GM18870 (cell line): ENCODE results near the gene ZNF19.

Experiments used
- ATAC-seq: cut with Tn5 transposase; IDR thresholded peaks from one replicate; pipeline ENCODE4 v1.9.1; 2021; ENCODE audit warnings: moderate library complexity; ENCODE audit not compliant: unreplicated experiment

ZNF19 gene

GRCh38 chr16:71443714-71444113 is 45.4 kb downstream of the ZNF19 start:
- no peak for ATAC-seq

GRCh38 chr16:71442051-71442440 is 47.1 kb downstream of the ZNF19 start, which contains the start of gene TLE7:
TSS of gene TLE7 (minus strand) at chr16:71442054. CDS start at chr16:71433324, 8,730 bp downstream.
- ATAC-seq, result no peak

- no peak for ATAC-seq
Measured at GRCh38 chr16:71441348-71442050, 47.6 kb downstream of the ZNF19 start.

- no peak for ATAC-seq
Measured at GRCh38 chr16:71440669-71441347, 48.3 kb downstream of the ZNF19 start.

- no peak for ATAC-seq
Measured at GRCh38 chr16:71439523-71439922, 49.6 kb downstream of the ZNF19 start.

GRCh38 chr16:71436473-71436872 is 52.7 kb downstream of the ZNF19 start:
- no peak for ATAC-seq

- ATAC-seq, result no peak
Measured at GRCh38 chr16:71432906-71433305, 56.2 kb downstream of the ZNF19 start.

GRCh38 chr16:71431991-71432390 is 57.1 kb downstream of the ZNF19 start:
- no peak for ATAC-seq

GRCh38 chr16:71431176-71431575 is 57.9 kb downstream of the ZNF19 start:
- no peak for ATAC-seq

GRCh38 chr16:71430744-71431143 is 58.4 kb downstream of the ZNF19 start:
- ATAC-seq, result no peak

- ATAC-seq, result no peak
Measured at GRCh38 chr16:71429581-71429980, 59.5 kb downstream of the ZNF19 start.

- ATAC-seq, result no peak
Measured at GRCh38 chr16:71428883-71429282, 60.2 kb downstream of the ZNF19 start.

GRCh38 chr16:71428385-71428784 is 60.7 kb downstream of the ZNF19 start:
- no peak for ATAC-seq

- no peak for ATAC-seq
Measured at GRCh38 chr16:71426880-71427615, 62.1 kb downstream of the ZNF19 start.

- ATAC-seq, result no peak
Measured at GRCh38 chr16:71426069-71426879, 62.9 kb downstream of the ZNF19 start.

GRCh38 chr16:71425746-71426068 is 63.4 kb downstream of the ZNF19 start:
- ATAC-seq, result no peak

- no peak for ATAC-seq
Measured at GRCh38 chr16:71424626-71425025, 64.5 kb downstream of the ZNF19 start.

GRCh38 chr16:71423865-71424264 is 65.3 kb downstream of the ZNF19 start:
- no peak for ATAC-seq
